ENCODE data around the gene RFESD. TPM values are rescaled to one million over a fixed set of nuclear protein-coding genes. Genes with fewer than 3 reads are reported as not detected.
"Not testable (repeated sequence)": the region's sequence is repeated elsewhere in the genome, so short reads cannot be mapped to it uniquely, and the experiment has no call there.

RFESD gene
- total RNA-seq, 1 experiment from 2014 or later, result 2.2 TPM

DNA sequence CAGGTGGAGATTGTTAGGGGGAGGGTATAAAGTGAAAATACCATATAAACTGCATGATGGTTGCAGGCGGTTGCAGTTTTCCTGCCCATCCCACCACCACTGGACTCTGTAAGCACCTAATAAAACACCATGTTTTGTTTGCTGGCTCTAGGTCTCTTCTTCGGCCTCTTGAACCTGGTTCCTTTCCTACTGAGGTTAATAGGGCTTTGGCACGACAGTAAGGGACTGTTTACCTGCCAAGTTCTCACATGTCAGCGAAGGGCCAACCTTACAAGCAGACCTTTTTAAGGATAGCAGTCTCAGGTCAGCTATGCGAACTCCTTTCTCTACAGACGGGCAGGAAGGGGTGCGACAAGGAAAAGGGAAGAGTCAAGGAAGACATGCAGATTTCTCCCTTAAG lies 3.4 kb upstream of the RFESD start:
- TF ChIP-seq POLR2AphosphoS5 (IDR thresholded peaks at IDR 0.05; ENCODE audit: low read depth, low read length), result no peak
- TF ChIP-seq SIN3A (IDR thresholded peaks at IDR 0.05; ENCODE audit: borderline replicate concordance, insufficient read depth, low read depth, low read length), result no peak
- TF ChIP-seq, protein P1, sequence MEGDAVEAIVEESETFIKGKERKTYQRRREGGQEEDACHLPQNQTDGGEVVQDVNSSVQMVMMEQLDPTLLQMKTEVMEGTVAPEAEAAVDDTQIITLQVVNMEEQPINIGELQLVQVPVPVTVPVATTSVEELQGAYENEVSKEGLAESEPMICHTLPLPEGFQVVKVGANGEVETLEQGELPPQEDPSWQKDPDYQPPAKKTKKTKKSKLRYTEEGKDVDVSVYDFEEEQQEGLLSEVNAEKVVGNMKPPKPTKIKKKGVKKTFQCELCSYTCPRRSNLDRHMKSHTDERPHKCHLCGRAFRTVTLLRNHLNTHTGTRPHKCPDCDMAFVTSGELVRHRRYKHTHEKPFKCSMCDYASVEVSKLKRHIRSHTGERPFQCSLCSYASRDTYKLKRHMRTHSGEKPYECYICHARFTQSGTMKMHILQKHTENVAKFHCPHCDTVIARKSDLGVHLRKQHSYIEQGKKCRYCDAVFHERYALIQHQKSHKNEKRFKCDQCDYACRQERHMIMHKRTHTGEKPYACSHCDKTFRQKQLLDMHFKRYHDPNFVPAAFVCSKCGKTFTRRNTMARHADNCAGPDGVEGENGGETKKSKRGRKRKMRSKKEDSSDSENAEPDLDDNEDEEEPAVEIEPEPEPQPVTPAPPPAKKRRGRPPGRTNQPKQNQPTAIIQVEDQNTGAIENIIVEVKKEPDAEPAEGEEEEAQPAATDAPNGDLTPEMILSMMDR (IDR thresholded peaks at IDR 0.05), result no peak
- TF ChIP-seq TCF7L2 (IDR thresholded peaks at IDR 0.05; ENCODE audit: low read depth, low read length), result no peak
- TF ChIP-seq, protein P2, sequence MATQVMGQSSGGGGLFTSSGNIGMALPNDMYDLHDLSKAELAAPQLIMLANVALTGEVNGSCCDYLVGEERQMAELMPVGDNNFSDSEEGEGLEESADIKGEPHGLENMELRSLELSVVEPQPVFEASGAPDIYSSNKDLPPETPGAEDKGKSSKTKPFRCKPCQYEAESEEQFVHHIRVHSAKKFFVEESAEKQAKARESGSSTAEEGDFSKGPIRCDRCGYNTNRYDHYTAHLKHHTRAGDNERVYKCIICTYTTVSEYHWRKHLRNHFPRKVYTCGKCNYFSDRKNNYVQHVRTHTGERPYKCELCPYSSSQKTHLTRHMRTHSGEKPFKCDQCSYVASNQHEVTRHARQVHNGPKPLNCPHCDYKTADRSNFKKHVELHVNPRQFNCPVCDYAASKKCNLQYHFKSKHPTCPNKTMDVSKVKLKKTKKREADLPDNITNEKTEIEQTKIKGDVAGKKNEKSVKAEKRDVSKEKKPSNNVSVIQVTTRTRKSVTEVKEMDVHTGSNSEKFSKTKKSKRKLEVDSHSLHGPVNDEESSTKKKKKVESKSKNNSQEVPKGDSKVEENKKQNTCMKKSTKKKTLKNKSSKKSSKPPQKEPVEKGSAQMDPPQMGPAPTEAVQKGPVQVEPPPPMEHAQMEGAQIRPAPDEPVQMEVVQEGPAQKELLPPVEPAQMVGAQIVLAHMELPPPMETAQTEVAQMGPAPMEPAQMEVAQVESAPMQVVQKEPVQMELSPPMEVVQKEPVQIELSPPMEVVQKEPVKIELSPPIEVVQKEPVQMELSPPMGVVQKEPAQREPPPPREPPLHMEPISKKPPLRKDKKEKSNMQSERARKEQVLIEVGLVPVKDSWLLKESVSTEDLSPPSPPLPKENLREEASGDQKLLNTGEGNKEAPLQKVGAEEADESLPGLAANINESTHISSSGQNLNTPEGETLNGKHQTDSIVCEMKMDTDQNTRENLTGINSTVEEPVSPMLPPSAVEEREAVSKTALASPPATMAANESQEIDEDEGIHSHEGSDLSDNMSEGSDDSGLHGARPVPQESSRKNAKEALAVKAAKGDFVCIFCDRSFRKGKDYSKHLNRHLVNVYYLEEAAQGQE (IDR thresholded peaks at IDR 0.05; ENCODE audit: insufficient read depth in 1 of 2, low read depth in 2 of 2, low read length in 1 of 2), result no peak
- intact Hi-C loops (cut with micrococcal nuclease; ENCODE audit: unreplicated experiment) (no loop called here), in situ Hi-C loops (cut with HindIII; ENCODE audit: low pct_unique_long_range_greater_than_20kb, low sequenced_read_pairs) (no loop called here)
- H3K27me3 ChIP-seq (ENCODE audit: control insufficient read depth, insufficient read depth, low read length), result no peaks in the 10 kb centered on the region
- no TSS peak for BruUV-seq (replicated peaks)
- no peaks in the 10 kb centered on the region for H3K9me3 ChIP-seq (ENCODE audit: control insufficient read depth, insufficient read depth, low read depth, low read length)
- ChIA-PET POLR2A (interaction anchor here (1.1 kb wide), 1 partner anchor 9 kb away, joined by 3 read pairs; no protein-coding TSS in a partner anchor), CTCF (no interaction called here)
- H3K36me3 ChIP-seq (ENCODE audit: control insufficient read depth, insufficient read depth, low read length), result no peaks in the 10 kb centered on the region
- H3K4me1 ChIP-seq (ENCODE audit: control insufficient read depth, insufficient read depth, low read length), result peaks cover 19% of the 10 kb centered on the region
- H3K4me3 ChIP-seq (ENCODE audit: low read depth in 2 of 2, low read length in 2 of 2), result no peak overlapping the region
- no peak overlapping the region for H3K27ac ChIP-seq (ENCODE audit: low read length)
- DNase-seq (ENCODE audit: low read depth, low spot score) (no peak), ATAC-seq (no peak)

DNA sequence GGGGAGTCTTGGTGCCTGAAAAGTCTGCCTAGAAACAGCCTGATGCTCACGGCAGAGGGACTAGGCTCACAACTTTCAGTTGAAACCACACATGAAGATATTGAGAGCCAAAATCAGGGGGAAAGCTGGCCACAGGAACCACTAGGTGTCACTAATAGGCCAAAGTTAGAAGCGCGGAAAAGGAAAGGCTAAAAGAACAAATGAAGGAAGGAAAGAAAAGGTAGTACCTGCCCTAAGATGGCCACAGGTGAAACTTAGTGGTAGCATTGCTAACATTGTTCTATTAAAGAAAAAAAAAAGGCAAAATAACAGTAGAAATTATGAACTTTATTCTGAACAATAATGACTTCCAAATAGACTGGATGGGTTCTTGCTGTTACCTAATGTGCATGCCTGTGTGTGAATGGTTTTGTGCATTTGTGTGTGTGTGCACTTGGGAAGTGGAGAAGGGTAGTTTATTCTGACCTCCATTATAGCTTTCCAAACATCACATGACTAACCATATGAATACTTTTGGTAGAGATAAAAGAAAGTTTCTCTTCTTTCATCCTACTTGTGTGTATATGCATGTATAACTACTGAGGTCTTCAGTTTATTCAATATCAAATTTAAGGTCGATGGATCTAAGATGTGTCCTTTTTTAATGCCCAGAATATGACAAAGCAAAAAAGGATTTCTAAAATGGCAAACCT lies 2.1 kb upstream of the RFESD start:
- in situ Hi-C loops (cut with HindIII; ENCODE audit: low pct_unique_long_range_greater_than_20kb, low sequenced_read_pairs), result no loop called here

DNA sequence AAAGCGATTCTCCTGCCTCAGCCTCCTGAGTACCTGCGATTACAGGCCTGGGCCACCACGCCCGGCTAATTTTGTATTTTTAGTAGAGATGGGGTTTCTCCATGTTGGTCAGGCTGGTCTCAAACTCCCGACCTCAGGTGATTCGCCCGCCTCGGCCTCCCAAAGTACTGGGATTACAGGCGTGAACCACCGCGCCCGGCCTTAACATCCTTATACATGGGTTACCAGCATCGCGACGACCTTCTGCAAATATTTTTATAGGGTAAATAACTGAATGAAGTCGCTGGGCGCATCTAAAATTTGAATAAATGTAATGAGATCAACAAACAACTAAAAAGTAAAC lies 380 bp upstream of the RFESD start:
- H3K36me3 ChIP-seq (ENCODE audit: control insufficient read depth, insufficient read depth, low read length); H3K27me3 ChIP-seq (ENCODE audit: control insufficient read depth, insufficient read depth, low read length); CTCF ChIA-PET; in situ Hi-C loops (cut with HindIII; ENCODE audit: low pct_unique_long_range_greater_than_20kb, low sequenced_read_pairs); BruUV-seq (replicated peaks); H3K9me3 ChIP-seq (ENCODE audit: control insufficient read depth, insufficient read depth, low read depth, low read length); DNase-seq (ENCODE audit: low read depth, low spot score): not testable (repeated sequence)
- Histone ChIP-seq H3K4me1 (ENCODE audit: control insufficient read depth, insufficient read depth, low read length) (peaks cover 20% of the 10 kb centered on the region), H3K27ac (ENCODE audit: low read length) (peak overlapping the region; percentile 64), H3K4me3 (ENCODE audit: low read depth in 2 of 2, low read length in 2 of 2) (peak overlapping the region; percentile 53 to 54)
- POLR2A ChIA-PET, result interaction anchor here (0.6 to 0.9 kb wide), 2 partner anchors 85 to 153 kb away, joined by 3 to 4 read pairs; partner anchors contain the start of gene RHOBTB3
- intact Hi-C loops (cut with micrococcal nuclease; ENCODE audit: unreplicated experiment), result loop anchor here (5.0 kb wide), 1 partner anchor 86 kb away; the partner anchor contains the start of gene RHOBTB3
- peak; percentile 18 for ATAC-seq

More for the DNA sequence above, 2.1 kb upstream of the RFESD start:
- Histone ChIP-seq H3K4me1 (ENCODE audit: control insufficient read depth, insufficient read depth, low read length) (peaks cover 20% of the 10 kb centered on the region), H3K9me3 (ENCODE audit: control insufficient read depth, insufficient read depth, low read depth, low read length) (no peaks in the 10 kb centered on the region), H3K4me3 (ENCODE audit: low read depth in 2 of 2, low read length in 2 of 2) (no peak overlapping the region), H3K36me3 (ENCODE audit: control insufficient read depth, insufficient read depth, low read length) (no peaks in the 10 kb centered on the region), H3K27ac (ENCODE audit: low read length) (peak overlapping the region; percentile 25; the same call in 1 of the 2 replicates), H3K27me3 (ENCODE audit: control insufficient read depth, insufficient read depth, low read length) (no peaks in the 10 kb centered on the region)
- intact Hi-C loops (cut with micrococcal nuclease; ENCODE audit: unreplicated experiment), result loop anchor here (1.0 to 5.0 kb wide), 3 partner anchors 88 to 203 kb away; partner anchors contain the start of gene RHOBTB3
- DNase-seq (ENCODE audit: low read depth, low spot score), result no peak
- CTCF ChIA-PET, result interaction anchor here (1.0 kb wide), 1 partner anchor 136 kb away, joined by 4 read pairs; no protein-coding TSS in a partner anchor
- BruUV-seq (replicated peaks), result no TSS peak
- TF ChIP-seq, protein P1 (IDR thresholded peaks at IDR 0.05), result peak; percentile 87
- TF ChIP-seq, protein P2 (IDR thresholded peaks at IDR 0.05; ENCODE audit: insufficient read depth in 1 of 2, low read depth in 2 of 2, low read length in 1 of 2), result no peak
- POLR2A ChIA-PET, result no interaction called here
- no peak for ATAC-seq

All from Panc1 (cell line).